CD1c-positive myeloid dendritic cell (primary cell): ENCODE data around the gene RPS6KC1.
"Not testable (repeated sequence)": the region's sequence is repeated elsewhere in the genome, so short reads cannot be mapped to it uniquely, and the experiment has no call there.

Source experiments
- DNase-seq: peaks from one replicate; pipeline ENCODE4 v3.0.0-alpha.2; 2016; ENCODE audit errors: extremely low spot score

RPS6KC1 gene, protein sequence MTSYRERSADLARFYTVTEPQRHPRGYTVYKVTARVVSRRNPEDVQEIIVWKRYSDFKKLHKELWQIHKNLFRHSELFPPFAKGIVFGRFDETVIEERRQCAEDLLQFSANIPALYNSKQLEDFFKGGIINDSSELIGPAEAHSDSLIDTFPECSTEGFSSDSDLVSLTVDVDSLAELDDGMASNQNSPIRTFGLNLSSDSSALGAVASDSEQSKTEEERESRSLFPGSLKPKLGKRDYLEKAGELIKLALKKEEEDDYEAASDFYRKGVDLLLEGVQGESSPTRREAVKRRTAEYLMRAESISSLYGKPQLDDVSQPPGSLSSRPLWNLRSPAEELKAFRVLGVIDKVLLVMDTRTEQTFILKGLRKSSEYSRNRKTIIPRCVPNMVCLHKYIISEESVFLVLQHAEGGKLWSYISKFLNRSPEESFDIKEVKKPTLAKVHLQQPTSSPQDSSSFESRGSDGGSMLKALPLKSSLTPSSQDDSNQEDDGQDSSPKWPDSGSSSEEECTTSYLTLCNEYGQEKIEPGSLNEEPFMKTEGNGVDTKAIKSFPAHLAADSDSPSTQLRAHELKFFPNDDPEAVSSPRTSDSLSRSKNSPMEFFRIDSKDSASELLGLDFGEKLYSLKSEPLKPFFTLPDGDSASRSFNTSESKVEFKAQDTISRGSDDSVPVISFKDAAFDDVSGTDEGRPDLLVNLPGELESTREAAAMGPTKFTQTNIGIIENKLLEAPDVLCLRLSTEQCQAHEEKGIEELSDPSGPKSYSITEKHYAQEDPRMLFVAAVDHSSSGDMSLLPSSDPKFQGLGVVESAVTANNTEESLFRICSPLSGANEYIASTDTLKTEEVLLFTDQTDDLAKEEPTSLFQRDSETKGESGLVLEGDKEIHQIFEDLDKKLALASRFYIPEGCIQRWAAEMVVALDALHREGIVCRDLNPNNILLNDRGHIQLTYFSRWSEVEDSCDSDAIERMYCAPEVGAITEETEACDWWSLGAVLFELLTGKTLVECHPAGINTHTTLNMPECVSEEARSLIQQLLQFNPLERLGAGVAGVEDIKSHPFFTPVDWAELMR

DNA sequence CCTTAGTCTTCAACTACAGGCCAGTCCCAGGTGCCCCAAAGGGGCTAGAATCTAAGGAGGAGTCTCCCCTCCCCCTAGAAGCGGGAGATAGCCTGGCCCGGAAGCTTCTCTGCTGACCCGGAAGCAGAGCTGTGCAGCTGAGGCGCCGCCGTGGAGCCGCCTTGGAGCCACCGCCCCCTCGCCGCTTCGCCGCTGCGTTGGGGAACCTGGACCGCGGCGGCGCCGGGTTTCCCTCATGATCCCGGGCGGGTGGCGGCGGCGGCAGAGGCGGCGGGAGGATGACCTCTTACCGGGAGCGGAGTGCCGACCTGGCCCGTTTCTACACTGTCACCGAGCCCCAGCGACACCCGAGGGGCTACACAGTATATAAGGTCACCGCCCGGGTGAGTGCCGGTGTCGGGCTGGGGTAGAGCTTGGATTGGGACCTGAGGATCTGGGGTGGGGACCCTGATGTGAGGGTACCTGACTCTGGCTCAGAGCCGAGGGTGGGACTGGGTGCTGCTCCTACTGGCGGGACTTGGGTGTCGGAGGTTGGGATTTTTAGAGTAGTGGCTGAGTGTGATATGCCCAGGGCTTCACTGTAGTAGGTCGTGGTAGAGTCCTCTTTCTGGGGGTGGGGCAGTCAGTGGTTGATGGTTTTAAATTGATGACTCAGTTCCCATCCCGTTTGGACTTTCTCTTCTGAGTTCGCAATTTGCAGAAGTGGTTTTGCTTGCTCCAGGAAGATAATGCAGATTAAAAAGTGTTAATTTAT is at the start of gene RPS6KC1:
Gene RPS6KC1 (plus strand): TSS at position 115 of the 754 bp plus-strand sequence. CDS start 164 bp downstream, at position 279.
- peak; percentile 90 for DNase-seq

DNA sequence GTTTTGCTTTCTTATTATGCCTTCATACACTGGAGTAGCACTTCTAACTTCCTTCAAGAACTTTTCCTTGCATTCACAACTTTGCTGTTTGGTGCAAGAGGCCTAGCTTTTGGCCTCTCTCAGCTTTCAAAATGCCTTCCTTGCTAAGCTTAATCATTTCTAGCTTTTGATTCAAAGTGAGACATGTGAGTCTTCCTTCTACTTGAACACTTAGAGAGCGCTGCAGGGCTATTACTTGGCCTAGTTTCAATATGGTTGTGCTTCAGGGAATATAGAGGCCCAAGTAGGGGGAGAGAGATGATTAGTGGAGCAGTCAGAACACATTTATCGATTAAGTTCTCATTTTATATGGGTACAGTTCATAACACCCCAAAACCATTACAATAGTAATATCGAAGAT is 47.8 kb upstream of the RPS6KC1 start:
- DNase-seq: no peak

DNA sequence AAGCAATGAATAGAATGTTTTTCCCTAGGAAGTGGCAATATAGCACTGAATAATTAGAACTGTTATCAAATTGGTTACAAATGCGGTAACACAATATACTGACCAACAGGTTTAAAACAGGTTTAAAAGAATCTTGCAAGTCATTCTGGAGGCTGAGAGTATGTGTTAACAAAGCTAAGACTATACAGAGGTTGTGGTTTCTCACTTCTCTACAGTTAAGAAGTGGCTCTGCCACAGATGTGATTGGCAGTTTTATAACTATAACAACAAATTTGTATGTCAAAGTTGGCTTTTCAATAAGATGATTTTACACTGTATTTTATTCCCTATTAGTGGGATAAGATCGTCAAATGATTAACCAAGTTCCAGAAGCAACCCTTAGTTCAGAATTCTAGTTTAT is 42.5 kb upstream of the RPS6KC1 start:
- no peak for DNase-seq

DNA sequence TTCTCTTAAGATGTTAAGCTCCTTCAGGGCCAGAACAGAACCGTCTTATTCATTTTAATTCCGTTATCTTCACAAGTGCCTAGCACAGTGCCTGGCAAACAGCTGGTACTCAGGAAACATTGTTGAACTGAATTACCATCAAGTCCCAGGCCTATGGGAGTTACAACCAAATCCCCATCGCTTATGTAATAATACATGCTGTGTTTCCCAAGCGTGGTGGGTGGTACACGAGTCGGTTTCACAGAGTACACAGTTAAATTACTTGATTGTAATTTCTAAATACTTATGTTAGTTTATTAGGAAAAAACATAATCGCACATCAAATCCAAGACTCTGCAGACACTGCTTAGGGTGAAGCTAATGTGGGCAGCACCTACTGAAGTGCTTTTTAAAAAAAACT is 36.4 kb upstream of the RPS6KC1 start:
- peak; percentile 36 for DNase-seq

DNA sequence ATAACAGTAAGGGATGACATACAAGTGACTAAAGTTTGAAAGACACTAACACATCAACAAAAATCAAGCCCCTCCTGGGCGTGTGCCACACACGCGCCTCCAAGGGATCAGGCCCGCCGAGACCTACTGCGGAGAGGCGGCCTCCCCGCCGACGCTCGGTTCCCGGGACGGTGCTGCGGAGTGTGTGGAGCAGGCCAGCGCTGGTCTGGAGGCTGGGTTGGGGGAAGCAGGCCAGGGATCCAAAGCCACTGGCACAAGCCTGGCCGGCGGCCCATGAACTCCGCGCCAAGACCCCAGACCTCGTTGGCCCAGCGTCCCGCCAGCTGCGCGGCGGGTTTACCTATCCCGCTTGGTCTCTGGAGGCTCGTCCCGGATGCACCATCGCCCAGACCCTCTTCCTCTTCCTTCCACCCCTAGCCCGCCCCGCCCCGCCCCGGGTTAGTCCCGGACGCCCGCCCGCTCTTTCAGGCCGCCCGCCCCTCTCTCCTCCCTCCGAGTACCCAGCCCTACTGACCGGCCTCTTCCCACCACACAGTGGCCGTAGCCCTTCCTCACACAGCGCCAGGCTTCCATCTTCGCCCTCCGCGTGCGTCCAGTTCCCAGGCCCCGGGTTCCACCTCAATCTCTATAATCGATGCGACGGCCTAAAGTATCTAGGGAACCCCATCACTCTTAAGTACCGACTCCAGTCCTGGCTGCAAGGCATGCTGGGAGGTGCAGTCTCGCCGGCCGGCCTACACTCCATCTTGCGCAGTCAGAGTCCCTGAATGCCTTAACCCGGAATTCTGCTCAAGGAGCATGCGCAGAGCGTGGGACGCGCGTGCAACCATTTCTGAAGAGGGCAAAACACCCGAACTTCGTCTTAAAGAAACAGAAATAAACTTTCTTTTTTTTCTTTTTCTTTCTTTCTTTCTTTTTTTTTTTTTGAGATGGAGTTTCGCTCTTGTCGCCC is 35.7 kb upstream of the RPS6KC1 start, which contains the start of gene ANGEL2:
Gene ANGEL2 (minus strand): TSS at position 769 of the 952 bp plus-strand sequence. CDS start 196 bp downstream, at position 573.
- DNase-seq: peak; percentile 99

DNA sequence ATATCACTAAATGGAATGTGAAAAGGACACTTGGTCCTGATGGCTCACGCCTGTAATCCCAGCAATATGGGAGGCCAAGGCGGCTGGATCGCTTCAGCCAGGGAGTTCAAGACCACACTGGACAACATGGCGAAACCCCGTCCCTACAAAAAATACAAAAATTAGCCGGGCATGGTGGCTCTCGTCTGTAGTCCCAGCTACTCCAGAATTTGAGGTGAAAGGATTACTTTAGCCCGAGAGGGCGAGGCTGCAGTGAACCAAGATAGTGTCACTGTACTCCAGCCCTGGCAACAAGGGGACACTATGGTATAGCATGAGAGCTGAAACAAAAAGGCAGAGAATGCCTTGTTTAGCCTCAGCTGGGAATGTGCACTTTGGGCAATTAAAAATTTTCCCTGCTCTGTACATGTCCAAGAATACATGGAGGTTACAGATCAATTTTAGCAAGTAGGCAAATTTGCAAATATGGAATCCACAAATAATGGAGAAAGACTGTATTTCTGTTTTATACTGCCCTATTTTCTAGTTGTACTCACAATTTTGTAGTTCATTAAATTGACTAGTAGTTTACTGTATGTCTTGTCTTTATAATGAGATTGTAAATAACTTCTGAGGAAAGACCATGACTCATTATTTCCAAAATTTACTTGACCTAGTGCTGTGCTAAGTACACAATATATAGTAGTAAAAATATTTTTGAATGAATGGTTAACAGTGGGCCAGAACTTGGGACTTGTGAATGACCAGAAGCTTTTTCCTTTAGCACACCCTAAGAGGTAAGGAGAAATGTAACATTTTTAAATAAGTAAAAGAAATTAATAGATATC is 33.4 kb upstream of the RPS6KC1 start:
- DNase-seq: no peak

DNA sequence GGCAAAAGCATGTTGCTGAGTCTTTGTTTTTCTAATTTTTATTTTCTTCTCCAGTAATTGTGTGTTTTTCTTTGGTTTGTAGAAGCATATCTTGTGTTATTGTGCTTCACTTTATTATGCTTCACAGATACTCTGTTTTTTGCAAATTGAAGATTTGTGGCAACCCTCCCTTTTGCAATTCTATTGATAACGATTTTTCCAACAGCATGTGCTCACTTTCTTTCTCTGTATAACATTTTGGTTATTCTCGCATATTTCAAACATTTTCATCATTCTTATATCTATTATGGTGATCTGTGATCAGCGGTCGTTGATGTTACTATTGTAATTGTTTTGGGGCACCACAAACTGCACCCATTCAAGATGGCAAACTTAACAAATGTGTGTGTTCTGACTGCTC is 31.6 kb upstream of the RPS6KC1 start:
- DNase-seq: no peak

DNA sequence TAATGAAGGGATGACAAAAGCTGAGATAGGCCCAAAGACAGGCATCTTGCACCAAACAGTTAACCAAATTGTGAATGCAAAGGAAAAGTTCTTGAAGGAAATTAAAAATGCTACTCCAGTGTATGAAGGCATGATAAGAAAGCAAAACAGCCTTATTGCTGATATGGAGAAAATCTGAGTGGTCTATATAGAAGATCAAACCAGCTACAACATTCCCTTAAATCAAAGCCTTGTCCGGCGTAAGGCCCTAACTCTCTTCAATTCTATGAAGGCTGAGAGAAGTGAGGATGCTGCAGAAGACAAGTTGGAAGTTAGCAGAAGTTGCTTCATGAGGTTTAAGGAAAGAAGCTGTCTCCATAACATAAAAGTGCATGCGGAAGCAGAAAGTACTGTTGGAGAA is 31.0 kb upstream of the RPS6KC1 start:
- no peak for DNase-seq

DNA sequence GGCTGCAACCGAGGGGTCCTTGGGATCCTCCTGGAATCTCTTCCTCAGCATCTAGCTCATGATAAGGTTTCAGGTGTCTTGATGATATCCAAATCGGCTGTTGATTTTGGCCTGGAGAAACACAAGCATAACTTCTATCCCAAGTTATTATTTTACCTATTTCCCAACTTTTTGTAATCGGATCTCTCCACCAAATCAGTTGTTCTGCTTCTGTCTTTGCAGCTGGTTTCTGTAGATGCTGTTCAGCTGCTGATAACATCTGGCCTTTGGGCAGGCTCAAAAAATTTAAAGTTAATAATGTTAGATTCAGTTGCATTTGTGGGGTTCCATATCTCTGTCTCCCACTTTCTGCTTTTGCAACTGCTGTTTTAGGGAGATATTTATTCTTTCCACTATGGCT is 24.0 kb upstream of the RPS6KC1 start:
- not testable (repeated sequence) for DNase-seq

DNA sequence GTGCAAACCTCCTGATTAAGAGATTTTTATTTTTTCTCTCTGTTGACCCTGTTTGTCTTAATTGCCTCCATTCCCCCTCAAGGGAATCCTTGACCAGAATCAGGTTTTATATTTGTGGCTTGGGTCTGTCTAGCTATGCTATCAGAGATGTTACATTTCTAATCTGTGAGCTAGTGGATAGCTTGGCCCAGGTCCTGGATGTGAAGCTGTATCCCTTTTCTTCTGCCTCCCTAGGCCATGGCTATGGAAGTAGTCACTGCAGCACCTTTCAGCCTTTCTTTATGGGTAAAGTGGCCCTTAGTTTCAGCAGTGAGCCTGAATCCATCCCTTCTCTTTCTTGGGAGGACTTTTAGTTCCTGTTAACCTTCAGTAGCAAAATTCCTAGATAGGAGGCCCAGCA is 18.4 kb upstream of the RPS6KC1 start:
- DNase-seq: no peak

DNA sequence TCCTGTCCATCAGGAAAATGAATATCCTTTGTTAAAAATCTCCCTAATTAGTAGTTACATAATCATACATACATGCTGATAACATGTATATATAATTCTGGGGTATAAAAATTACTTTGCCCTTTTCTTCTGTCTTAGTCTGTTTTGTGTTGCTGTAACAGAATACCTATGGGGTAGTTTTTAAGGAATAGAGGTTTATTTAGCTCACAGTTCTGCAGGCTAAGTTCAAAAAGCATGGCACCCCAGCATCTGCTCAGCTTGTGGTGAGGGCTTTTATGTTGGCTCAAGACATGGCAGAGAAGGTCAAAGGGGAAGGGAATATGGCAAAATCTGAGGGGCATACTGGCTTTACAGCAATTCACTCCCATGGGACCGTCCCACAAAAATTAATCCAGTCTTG is 16.3 kb upstream of the RPS6KC1 start:
- no peak for DNase-seq

DNA sequence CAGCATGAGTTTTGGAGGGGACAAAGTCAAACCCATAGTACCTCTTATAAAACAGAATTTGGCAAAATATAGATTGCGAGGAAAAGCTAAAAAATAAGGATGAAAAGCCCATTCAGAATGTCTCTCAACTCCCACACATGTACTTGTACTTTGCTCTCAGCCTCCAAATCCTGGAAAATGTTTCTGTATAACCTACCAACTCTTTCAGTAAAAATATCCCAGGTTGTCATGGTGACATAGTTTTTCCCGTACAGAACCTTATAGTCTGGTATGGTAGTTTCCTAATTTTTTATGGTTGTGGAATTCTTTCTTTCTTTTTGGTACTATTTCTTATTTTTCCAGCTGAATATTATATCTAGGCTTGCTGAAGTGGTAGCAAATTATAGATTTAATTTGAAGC is 15.5 kb upstream of the RPS6KC1 start:
- no peak for DNase-seq

DNA sequence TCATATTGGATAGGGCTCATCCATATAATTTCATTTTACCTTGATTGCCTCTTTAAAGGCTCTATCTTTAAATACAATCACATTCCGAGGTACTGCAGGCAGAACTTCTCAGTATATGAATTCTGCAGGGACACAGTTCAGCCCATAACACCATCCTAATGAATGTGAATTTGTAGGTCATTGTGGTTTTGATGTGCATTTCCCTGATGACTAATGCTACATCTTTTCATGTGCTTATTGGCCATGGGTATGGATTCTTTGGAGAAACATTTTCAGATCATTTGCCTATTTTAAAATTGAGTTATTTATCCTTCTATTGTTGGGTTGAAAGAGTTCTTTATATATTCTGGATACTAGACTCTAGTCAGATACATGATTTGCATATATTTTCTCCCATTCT is 9.6 kb upstream of the RPS6KC1 start:
- no peak for DNase-seq

DNA sequence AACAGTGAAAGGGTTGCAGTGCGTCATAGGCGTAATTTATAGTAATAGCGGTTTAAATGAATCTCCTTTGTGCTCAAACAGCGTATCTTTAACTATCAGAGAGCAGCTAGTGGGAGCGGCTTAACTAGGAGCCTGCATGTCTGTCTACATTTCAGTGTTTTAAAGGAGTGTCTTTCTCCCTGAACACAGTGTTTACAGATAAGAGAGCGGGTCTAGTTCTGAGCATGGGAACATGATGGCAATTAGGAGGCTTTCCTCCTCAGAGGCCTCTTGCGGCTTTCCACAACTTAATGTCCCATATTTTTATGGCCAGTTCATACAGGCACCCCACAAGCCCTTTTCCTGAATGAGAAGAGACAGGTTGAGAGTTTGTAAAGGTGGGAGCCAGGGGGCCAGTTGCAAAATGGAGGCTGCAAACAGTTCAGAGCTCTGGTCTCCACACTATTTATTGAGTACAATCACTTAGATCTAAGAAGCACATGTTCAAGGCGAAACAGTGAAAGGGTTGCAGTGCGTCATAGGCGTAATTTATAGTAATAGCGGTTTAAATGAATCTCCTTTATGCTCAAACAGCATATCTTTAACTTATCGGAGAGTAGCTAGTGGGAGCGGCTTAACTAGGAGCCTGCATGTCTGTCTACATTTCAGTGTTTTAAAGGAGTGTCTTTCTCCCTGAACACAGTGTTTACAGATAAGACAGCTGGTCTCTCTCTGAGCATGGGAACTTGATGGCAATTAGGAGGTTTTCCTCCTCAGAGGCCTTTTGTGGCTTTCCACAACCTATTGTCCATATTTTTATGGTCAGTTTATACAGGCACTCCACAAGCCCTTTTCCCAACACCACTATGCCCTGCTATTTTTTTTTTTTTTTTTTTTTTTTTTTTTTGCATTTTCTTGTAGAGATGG is 5.5 kb upstream of the RPS6KC1 start:
- DNase-seq: not testable (repeated sequence)

DNA sequence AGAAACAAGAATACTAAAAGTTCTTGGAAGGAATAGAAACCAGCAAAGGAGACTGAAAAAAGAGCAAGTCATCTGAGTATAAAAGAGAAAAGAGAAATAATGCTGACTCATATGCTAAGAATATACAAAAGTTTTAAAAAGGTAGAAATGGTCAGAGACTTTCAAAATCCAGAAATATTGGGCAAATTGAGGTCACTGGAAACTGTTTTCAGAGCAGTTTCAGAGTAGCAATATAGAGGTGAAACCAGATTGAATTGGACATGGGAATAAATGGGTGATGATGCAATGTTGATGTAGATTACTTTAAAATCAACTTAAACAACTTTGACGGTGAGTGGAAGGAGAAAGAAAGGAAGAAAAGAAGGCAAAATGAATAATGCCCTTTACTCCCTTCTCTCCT is 1.8 kb upstream of the RPS6KC1 start:
- no peak for DNase-seq

DNA sequence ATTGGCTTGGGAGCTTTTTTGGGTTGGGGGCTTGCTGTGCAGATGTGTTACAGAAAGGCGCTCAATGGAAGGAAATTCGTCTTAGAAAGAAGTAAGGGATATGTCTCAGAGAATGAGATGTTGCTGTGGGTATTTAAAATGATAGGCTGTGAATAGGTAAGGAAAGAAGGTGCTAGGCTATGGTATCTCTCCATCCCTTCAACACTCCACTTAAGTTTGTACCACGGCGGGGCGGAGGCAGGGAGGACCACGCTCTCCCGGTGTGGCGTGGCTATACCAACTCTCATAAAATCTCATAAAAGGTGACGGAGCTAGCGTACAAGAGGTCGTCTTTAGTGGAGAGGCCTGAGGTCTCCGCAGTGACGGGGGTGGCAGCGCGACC is 305 bp upstream of the RPS6KC1 start:
- no peak for DNase-seq

DNA sequence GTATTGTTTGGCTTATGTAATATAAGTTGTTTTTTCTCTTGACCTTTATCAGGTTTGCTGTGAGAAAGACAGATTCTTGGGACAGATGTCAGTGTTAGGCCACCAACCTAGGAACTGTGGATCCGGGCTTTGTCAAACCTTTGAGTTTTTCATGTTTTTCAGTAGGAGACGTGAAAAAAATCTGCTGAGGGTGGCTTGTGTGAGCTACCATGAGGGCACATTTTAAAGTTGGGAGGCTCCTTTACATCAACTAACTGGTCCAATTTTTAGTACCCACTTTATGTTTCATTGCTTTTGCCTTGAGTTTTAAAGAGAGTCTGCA is 801 bp downstream of the RPS6KC1 start:
- no peak for DNase-seq

DNA sequence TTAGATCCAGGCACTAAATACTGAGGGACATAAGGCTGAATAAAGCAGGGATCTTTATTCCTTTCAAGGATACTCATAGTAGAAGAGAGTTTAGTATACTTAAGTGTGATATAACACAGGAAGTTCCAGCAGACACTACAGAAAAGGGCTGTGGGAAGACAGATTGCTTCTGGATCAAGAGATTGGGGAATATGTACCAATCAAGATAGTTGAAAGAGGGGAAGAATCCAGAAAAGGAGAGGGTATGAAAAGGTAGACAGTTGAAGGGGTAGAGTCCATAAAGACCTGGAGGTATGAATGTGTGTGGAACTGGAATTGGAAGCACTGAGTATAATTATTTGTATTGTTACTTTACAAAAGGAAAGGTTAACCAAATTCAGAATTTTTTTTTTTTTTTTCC is 2.4 kb downstream of the RPS6KC1 start:
- no peak for DNase-seq

DNA sequence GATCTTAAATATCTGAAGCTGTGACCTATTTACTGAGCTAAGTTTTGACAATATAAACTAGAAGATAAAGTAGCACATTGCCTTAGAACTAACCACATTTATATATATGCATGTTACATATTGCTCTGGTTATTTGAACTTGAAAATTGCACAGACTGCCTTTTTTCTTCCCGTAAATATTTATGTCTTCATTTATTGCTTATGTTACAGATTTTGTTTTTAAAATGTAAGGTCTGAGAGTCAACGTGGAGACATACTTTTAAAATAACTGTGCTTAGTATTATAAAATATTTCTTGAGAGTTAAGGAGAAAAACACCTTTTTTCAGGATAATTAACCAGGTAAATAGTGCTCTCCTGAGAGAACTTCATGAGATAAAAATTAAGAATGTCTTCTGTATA is 3.1 kb downstream of the RPS6KC1 start:
- no peak for DNase-seq
